Uterus (tissue), 4 donors: ENCODE data around the gene LCK. TPM values are rescaled to one million over a fixed set of nuclear protein-coding genes. Genes with fewer than 3 reads are reported as not detected.
A peak's percentile ranks its signal among the peaks of the same experiment; 100 is the strongest.
"Not testable (repeated sequence)": the region's sequence is repeated elsewhere in the genome, so short reads cannot be mapped to it uniquely, and the experiment has no call there.

Source experiments
- DNase-seq, 2 donors: peaks; one replicate each; pipeline ENCODE4 v3.0.0-alpha.2; 2019 to 2020
- H3K27ac ChIP-seq, 2 donors: fragments of 200-600 bp; sonication (generic); 1 replicate in 1 of 2; 2 replicates in 1 of 2; pipeline ENCODE4 v1.5.1; 2016 to 2018
- H3K27me3 ChIP-seq, 2 donors: fragments of 200-600 bp; sonication (generic); one replicate each; pipeline ENCODE4 v1.5.1; 2018 to 2019; ENCODE audit warnings: control low read depth in 1 of 2
- H3K36me3 ChIP-seq, 2 donors: fragments of 200-600 bp; sonication (generic); one replicate each; pipeline ENCODE4 v1.5.1; 2019; ENCODE audit warnings: control low read depth in 1 of 2
- H3K4me1 ChIP-seq, 2 donors: fragments of 200-600 bp; sonication (generic); one replicate each; pipeline ENCODE4 v1.5.1; 2018 to 2019; ENCODE audit warnings: control low read depth in 1 of 2
- H3K4me3 ChIP-seq, 2 donors: fragments of 200-600 bp; sonication (generic); 1 replicate in 1 of 2; 2 replicates in 1 of 2; pipeline ENCODE4 v1.5.1; 2018 to 2019; ENCODE audit warnings: mild to moderate bottlenecking in 1 of 2
- H3K9me3 ChIP-seq, 2 donors: fragments of 200-600 bp; sonication (generic); one replicate each; pipeline ENCODE4 v1.5.1; 2019; ENCODE audit warnings: control low read depth in 1 of 2
- POLR2A ChIP-seq, 2 donors: fragments of 450-650 bp; IDR thresholded peaks; one replicate each; pipeline ENCODE4 v1.6.1; 2016; ENCODE audit warnings: antibody characterized with exemption in 2 of 2, mild to moderate bottlenecking in 1 of 2, moderate library complexity in 1 of 2
- intact Hi-C: fragments of 100-400 bp; cut with DNase I; formaldehyde crosslinking; loops from one replicate; pipeline ENCODE4 v1.15.1; 2023; ENCODE audit warnings: low total_unique reads
- total RNA-seq, 4 donors: library from RNA; depleted of rRNA in 3 of 4; stranded (reverse); fragments of >200 nt in 3 of 4; gene quantifications; one replicate each; pipeline versions ENCODE4 v1.1.0 to v1.2.4, GENCODE V29; 2014 to 2023
- TF ChIP-seq, protein P1 (sequence below), 4 experiments: fragments of 200-600 bp in 2 of 4; fragments of 450-650 bp in 2 of 4; sonication (generic) in 2 of 4; IDR thresholded peaks; one replicate each; pipeline ENCODE4 v1.5.1; 2016 to 2019; ENCODE audit warnings: antibody characterized with exemption in 4 of 4, mild to moderate bottlenecking in 2 of 4, moderate library complexity in 1 of 4
- donor health status: DM: yes; HTN: yes; CAD: no.

Gene LCK
- total RNA-seq, 4 donors from 2014 or later: 0.26 to 2.0 (median 1.4) TPM

DNA sequence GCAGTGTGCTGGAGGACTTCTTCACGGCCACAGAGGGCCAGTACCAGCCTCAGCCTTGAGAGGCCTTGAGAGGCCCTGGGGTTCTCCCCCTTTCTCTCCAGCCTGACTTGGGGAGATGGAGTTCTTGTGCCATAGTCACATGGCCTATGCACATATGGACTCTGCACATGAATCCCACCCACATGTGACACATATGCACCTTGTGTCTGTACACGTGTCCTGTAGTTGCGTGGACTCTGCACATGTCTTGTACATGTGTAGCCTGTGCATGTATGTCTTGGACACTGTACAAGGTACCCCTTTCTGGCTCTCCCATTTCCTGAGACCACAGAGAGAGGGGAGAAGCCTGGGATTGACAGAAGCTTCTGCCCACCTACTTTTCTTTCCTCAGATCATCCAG is 34.6 kb downstream of the LCK start:
- Histone ChIP-seq H3K4me3 (no peak overlapping the region), H3K9me3 (no peaks in the 10 kb centered on the region), H3K27ac (no peak overlapping the region), H3K36me3 (no peaks in the 10 kb centered on the region), H3K4me1 (no peaks in the 10 kb centered on the region), H3K27me3 (no peaks in the 10 kb centered on the region)
- intact Hi-C loops: no loop called here
- no peak for DNase-seq
- TF ChIP-seq, protein P1, sequence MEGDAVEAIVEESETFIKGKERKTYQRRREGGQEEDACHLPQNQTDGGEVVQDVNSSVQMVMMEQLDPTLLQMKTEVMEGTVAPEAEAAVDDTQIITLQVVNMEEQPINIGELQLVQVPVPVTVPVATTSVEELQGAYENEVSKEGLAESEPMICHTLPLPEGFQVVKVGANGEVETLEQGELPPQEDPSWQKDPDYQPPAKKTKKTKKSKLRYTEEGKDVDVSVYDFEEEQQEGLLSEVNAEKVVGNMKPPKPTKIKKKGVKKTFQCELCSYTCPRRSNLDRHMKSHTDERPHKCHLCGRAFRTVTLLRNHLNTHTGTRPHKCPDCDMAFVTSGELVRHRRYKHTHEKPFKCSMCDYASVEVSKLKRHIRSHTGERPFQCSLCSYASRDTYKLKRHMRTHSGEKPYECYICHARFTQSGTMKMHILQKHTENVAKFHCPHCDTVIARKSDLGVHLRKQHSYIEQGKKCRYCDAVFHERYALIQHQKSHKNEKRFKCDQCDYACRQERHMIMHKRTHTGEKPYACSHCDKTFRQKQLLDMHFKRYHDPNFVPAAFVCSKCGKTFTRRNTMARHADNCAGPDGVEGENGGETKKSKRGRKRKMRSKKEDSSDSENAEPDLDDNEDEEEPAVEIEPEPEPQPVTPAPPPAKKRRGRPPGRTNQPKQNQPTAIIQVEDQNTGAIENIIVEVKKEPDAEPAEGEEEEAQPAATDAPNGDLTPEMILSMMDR (IDR thresholded peaks at IDR 0.05): no peak
- TF ChIP-seq POLR2A (IDR thresholded peaks at IDR 0.05): no peak

DNA sequence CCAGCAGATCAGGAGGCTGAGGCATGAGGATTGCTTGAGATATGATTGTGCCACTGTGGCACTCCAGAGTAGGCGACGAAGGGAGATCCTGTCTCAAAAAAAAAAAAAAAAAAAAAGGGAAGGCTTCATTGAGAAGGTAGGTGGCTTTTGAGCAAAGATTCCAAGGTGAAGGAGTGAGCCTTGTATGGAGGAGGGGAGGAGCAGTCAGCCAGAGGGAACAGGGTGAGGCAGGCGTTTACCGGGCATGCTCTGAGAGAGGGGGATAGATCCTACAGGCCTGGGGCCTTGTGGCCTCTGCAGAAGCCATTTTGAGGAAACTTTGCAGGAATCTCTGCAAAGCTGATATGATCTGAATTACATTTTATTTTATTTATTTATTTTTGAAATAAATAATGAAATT is 35.7 kb downstream of the LCK start:
- TF ChIP-seq, protein P1 (IDR thresholded peaks at IDR 0.05): no peak

DNA sequence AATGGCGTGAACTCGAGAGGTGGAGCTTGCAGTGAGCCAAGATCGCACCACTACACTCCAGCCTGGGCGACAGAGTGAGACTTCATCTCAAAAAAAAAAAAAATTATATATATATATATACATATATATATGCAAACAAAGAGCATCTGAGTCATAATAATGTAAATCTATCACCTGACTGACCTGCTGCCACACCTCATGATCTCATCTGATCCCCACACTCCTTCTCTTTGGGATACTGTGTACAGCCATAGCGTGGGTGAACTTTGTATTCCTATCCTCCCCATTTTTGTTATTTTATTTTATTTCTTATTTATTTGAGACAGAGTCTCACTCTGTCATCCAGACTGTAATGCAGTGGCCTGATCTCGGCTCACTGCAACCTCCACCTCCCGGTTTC is 38.2 kb downstream of the LCK start:
- Histone ChIP-seq H3K27me3 (no peaks in the 10 kb centered on the region), H3K4me3 (no peak overlapping the region), H3K27ac (no peak overlapping the region), H3K9me3 (no peaks in the 10 kb centered on the region), H3K36me3 (no peaks in the 10 kb centered on the region), H3K4me1 (no peaks in the 10 kb centered on the region)
- DNase-seq: no peak
- intact Hi-C loops: no loop called here
- no peak for TF ChIP-seq POLR2A (IDR thresholded peaks at IDR 0.05)
- TF ChIP-seq, protein P1 (IDR thresholded peaks at IDR 0.05): no peak

More for the DNA sequence above, 35.7 kb downstream of the LCK start:
- intact Hi-C loops: no loop called here
- Histone ChIP-seq H3K4me3 (no peak overlapping the region), H3K9me3 (no peaks in the 10 kb centered on the region), H3K27me3 (no peaks in the 10 kb centered on the region), H3K27ac (no peak overlapping the region), H3K36me3 (no peaks in the 10 kb centered on the region), H3K4me1 (no peaks in the 10 kb centered on the region)
- DNase-seq: no peak

DNA sequence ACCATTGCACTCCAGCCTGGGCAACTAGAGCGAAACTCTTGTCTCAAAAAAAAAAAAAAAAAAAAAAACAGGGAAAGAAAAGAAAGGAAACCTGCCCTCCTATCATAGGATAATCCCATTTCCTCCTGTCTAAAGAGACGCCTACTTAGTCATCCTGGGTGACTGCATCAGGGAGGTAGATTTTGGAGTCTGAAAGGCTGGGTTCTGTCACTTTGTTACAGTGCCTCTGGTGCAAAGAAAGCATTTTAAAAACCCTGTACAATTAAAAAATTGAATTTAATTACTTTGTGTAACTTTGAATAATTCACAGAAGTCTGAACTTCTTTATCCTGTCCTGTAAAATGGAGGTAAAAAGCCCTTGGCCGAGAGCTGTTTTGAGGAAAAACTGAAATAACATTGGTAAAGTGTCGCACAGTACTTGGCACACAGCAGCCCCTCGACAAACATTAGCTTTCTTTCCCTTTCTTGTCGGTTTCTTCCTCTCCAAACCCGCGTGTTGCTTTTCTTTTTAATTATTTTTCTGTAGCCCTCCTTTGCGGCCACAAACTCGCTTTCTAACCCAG is 40.2 kb downstream of the LCK start:
- H3K36me3 ChIP-seq: no peaks in the 10 kb centered on the region
- TF ChIP-seq, protein P1 (IDR thresholded peaks at IDR 0.05): no peak
- no peak for TF ChIP-seq POLR2A (IDR thresholded peaks at IDR 0.05)
- H3K4me3 ChIP-seq: peak overlapping the region; percentile 82 to 96
- intact Hi-C loops: no loop called here
- no peaks in the 10 kb centered on the region for H3K27me3 ChIP-seq
- no peaks in the 10 kb centered on the region for H3K9me3 ChIP-seq
- H3K4me1 ChIP-seq: no peaks in the 10 kb centered on the region
- DNase-seq: no peak
- peak overlapping the region; percentile 86 to 89 for H3K27ac ChIP-seq

DNA sequence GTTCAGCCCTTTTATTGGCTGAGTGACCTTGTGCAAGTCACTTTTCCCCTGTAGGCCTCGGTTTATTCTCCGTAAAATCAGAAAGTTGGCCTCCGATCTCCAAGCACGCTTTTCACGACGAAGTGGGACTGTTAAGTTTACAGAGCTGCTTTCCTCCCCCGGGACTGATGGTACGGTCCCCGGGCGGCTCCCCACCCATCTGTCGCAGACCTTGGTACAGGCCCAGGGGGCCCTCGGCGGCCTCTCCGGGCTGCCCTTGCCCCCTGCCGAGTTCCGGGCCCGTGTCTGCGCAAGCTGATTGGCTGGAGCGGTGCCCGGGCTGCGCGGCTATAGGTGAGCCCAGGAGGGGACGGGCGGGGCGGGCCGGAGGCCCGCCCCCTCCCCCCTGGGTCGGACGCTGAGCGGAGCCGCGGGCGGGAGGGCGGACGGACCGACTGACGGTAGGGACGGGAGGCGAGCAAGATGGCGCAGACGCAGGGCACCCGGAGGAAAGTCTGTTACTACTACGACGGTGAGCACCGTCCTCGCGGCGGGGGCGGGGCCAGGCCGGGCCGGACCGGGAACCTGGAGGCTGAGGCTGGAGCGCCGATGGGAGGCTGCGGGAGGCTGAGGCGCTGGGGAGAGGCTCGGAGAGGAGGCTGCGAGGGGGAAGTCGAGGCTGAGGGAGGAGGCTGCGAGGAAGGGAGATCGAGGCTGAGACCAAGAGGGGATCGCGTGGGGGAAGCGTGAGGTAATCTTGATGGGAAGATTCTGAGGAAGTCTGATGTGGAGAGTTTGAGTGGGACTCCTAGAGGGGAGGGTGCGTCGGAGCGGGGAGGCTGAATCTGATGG is 40.9 kb downstream of the LCK start, which contains the start of gene HDAC1:
HDAC1 (plus strand) TSS at position 376 of the 831 bp plus-strand sequence; CDS start at position 463, 87 bp downstream.
- intact Hi-C loops: no loop called here
- no peaks in the 10 kb centered on the region for H3K27me3 ChIP-seq
- DNase-seq: peak; percentile 90 to 95
- no peaks in the 10 kb centered on the region for H3K4me1 ChIP-seq
- no peaks in the 10 kb centered on the region for H3K9me3 ChIP-seq
- H3K36me3 ChIP-seq: no peaks in the 10 kb centered on the region
- peak; percentile 25 to 49 for TF ChIP-seq POLR2A (IDR thresholded peaks at IDR 0.05)
- TF ChIP-seq, protein P1 (IDR thresholded peaks at IDR 0.05): peak in 1 of 4 experiments; percentile 1
- peak within 1 kb of the TSS; percentile 82 to 96 for H3K4me3 ChIP-seq
- peak within 1 kb of the TSS; percentile 86 to 89 for H3K27ac ChIP-seq

DNA sequence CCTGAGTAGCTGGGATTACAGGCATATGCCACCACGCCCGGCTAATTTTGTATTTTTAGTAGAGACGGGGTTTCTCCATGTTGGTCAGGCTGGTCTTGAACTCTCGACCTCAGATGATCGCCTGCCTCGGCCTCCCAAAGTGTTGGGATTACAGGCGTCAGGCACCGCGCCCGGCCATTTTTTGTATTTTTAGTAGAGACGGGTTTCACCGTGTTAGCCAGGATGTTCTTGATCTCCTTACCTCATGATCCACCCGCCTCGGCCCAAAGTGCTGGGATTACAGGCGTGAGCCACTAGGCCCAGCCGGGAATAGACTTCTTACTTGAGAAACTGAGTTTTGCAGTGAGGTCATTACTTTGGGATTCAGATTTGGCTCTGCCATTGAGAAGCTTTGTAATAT is 47.1 kb downstream of the LCK start:
- H3K9me3 ChIP-seq, H3K27me3 ChIP-seq, DNase-seq, H3K27ac ChIP-seq, H3K4me3 ChIP-seq, H3K4me1 ChIP-seq, H3K36me3 ChIP-seq, intact Hi-C loops: not testable (repeated sequence)
